ENCODE data around the gene PNCK. TPM values are rescaled to one million over a fixed set of nuclear protein-coding genes. Genes with fewer than 3 reads are reported as not detected.

The PNCK gene
- total and polyA plus RNA-seq, 7 donors, result 4.6 to 135 (median 49.6) TPM; not detected in 2

- 78 to 90% methylated on average over 9 of the region's 9 CpGs for WGBS, 2 donors
- TF ChIP-seq EP300 (IDR thresholded peaks at IDR 0.05) (no peak), CTCF (IDR thresholded peaks at IDR 0.05) (no peak), POLR2AphosphoS5 (IDR thresholded peaks at IDR 0.05) (no peak), POLR2A (IDR thresholded peaks at IDR 0.05) (no peak)
Measured at GRCh38 chrX:153634236-153634635, 39.4 kb downstream of the PNCK start.

DNA sequence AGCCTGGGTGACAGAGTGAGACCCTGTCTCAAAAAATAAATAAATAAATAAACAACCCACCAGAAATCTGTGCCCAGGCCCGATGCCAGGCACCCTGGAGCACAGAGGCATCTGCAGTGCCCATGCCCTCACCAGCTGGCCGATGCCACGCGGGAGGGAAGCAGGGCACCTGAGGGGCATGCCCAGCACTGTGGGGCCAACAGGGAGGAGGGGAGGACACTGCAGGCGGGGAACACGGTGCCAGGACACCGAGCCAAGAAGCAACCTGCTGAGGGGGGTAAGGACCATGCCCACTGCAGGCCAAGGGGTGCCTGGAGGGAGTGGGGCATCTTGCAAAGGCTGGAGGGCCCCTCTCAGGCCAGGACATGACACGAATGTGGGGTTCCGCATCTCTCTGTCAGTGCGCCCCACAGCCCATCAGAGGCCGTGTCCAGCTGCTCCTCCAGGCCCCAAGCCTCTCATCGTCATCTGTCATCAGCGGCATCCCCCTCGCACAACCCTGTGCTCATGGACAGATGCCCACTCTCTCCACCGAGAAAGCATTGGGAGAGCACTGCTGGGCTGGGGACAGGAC, 39.9 kb downstream of the PNCK start:
- no peaks in the 10 kb centered on the region for H3K36me3 ChIP-seq
- TF ChIP-seq POLR2A (IDR thresholded peaks at IDR 0.05) (no peak), CTCF (IDR thresholded peaks at IDR 0.05) (no peak), POLR2AphosphoS5 (IDR thresholded peaks at IDR 0.05) (no peak)
- 74 to 84% methylated on average over 15 of the region's 15 CpGs for WGBS, 2 donors
- no peaks in the 10 kb centered on the region for H3K9me3 ChIP-seq
- peak; percentile 38 for DNase-seq
- no peaks in the 10 kb centered on the region for H3K27me3 ChIP-seq
- no peak overlapping the region for H3K4me3 ChIP-seq
- intact Hi-C loops (cut with DNase I), result no loop called here
- no peak overlapping the region for H3K27ac ChIP-seq
- no peaks in the 10 kb centered on the region for H3K4me1 ChIP-seq

More at GRCh38 chrX:153634236-153634635, 39.4 kb downstream of the PNCK start:
- Histone ChIP-seq H3K27me3 (no peaks in the 10 kb centered on the region), H3K27ac (no peak overlapping the region), H3K36me3 (no peaks in the 10 kb centered on the region), H3K9me3 (no peaks in the 10 kb centered on the region), H3K4me3 (no peak overlapping the region), H3K4me1 (no peaks in the 10 kb centered on the region)
- intact Hi-C loops (cut with DNase I), result no loop called here
- DNase-seq, result peak; percentile 18

- 90 to 94% methylated on average over 14 of the region's 14 CpGs for WGBS, 2 donors
- TF ChIP-seq POLR2A (IDR thresholded peaks at IDR 0.05) (no peak), POLR2AphosphoS5 (IDR thresholded peaks at IDR 0.05) (no peak), CTCF (IDR thresholded peaks at IDR 0.05) (no peak), EP300 (IDR thresholded peaks at IDR 0.05) (no peak)
- DNase-seq, result peak; percentile 36
- Histone ChIP-seq H3K27ac (no peak overlapping the region), H3K4me3 (no peak overlapping the region), H3K9me3 (no peaks in the 10 kb centered on the region), H3K27me3 (no peaks in the 10 kb centered on the region), H3K36me3 (no peaks in the 10 kb centered on the region), H3K4me1 (no peaks in the 10 kb centered on the region)
- intact Hi-C loops (cut with DNase I), result no loop called here
Measured at GRCh38 chrX:153633048-153633447, 40.6 kb downstream of the PNCK start.

GRCh38 chrX:153632595-153632946, 41.0 kb downstream of the PNCK start:
- no peak for TF ChIP-seq CTCF (IDR thresholded peaks at IDR 0.05)
- no peak for TF ChIP-seq EP300 (IDR thresholded peaks at IDR 0.05)
- no peak for TF ChIP-seq POLR2AphosphoS5 (IDR thresholded peaks at IDR 0.05)
- no peak for TF ChIP-seq POLR2A (IDR thresholded peaks at IDR 0.05)
- no peaks in the 10 kb centered on the region for H3K36me3 ChIP-seq
- no peak overlapping the region for H3K4me3 ChIP-seq
- H3K4me1 ChIP-seq, result no peaks in the 10 kb centered on the region
- no peaks in the 10 kb centered on the region for H3K9me3 ChIP-seq
- 80 to 98% methylated on average over 7 of the region's 7 CpGs for WGBS, 2 donors
- no peak for DNase-seq
- intact Hi-C loops (cut with DNase I), result no loop called here
- H3K27ac ChIP-seq, result no peak overlapping the region
- no peaks in the 10 kb centered on the region for H3K27me3 ChIP-seq

Measured in sigmoid colon (tissue), 7 donors.